Coronary artery (tissue), 2 donors: ENCODE data around the gene ABL2.

Source experiments
- DNase-seq: peaks from one replicate; pipeline ENCODE4 v3.0.0-alpha.2; 2017; ENCODE audit warnings: low spot score
- H3K27ac ChIP-seq, 2 donors: fragments of 200-600 bp; sonication (generic); one replicate each; pipeline ENCODE4 v1.5.1; 2016 to 2019
- H3K4me3 ChIP-seq: fragments of 200-600 bp; sonication (generic); 2 replicates; pipeline ENCODE4 v1.5.1; 2016; ENCODE audit warnings: mild to moderate bottlenecking, moderate library complexity
- TF ChIP-seq, protein P1 (sequence below): fragments of 200-600 bp; sonication (generic); IDR thresholded peaks from one replicate; pipeline ENCODE4 v1.5.1; 2019; ENCODE audit warnings: antibody characterized with exemption

ABL2 gene

GRCh38 chr1:179129702-179130473, 99.6 kb downstream of the ABL2 start:
- Histone ChIP-seq H3K4me3 (peak overlapping the region; percentile 60), H3K27ac (peak overlapping the region; percentile 23 to 50)
- DNase-seq = no peak
- TF ChIP-seq, protein P1, sequence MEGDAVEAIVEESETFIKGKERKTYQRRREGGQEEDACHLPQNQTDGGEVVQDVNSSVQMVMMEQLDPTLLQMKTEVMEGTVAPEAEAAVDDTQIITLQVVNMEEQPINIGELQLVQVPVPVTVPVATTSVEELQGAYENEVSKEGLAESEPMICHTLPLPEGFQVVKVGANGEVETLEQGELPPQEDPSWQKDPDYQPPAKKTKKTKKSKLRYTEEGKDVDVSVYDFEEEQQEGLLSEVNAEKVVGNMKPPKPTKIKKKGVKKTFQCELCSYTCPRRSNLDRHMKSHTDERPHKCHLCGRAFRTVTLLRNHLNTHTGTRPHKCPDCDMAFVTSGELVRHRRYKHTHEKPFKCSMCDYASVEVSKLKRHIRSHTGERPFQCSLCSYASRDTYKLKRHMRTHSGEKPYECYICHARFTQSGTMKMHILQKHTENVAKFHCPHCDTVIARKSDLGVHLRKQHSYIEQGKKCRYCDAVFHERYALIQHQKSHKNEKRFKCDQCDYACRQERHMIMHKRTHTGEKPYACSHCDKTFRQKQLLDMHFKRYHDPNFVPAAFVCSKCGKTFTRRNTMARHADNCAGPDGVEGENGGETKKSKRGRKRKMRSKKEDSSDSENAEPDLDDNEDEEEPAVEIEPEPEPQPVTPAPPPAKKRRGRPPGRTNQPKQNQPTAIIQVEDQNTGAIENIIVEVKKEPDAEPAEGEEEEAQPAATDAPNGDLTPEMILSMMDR = no peak

GRCh38 chr1:179128520-179128919, 101.0 kb downstream of the ABL2 start:
- Histone ChIP-seq H3K4me3 (no peak overlapping the region), H3K27ac (peak overlapping the region in 1 of 2 donors; percentile 23)
- TF ChIP-seq, protein P1 = no peak
- DNase-seq = no peak

GRCh38 chr1:179127163-179127895, 102.1 kb downstream of the ABL2 start:
- peak overlapping the region; percentile 56 to 74 for H3K27ac ChIP-seq
- H3K4me3 ChIP-seq = peak overlapping the region; percentile 14
- TF ChIP-seq, protein P1 = no peak
- no peak for DNase-seq

- DNase-seq = no peak
- TF ChIP-seq, protein P1 = no peak
- H3K27ac ChIP-seq = peak overlapping the region; percentile 19 to 56
- H3K4me3 ChIP-seq = no peak overlapping the region
Observed at GRCh38 chr1:179126338-179127060, 103.0 kb downstream of the ABL2 start.

GRCh38 chr1:179124873-179125272, 104.6 kb downstream of the ABL2 start:
- Histone ChIP-seq H3K27ac (no peak overlapping the region), H3K4me3 (no peak overlapping the region)
- DNase-seq = no peak
- TF ChIP-seq, protein P1 = no peak

DNA sequence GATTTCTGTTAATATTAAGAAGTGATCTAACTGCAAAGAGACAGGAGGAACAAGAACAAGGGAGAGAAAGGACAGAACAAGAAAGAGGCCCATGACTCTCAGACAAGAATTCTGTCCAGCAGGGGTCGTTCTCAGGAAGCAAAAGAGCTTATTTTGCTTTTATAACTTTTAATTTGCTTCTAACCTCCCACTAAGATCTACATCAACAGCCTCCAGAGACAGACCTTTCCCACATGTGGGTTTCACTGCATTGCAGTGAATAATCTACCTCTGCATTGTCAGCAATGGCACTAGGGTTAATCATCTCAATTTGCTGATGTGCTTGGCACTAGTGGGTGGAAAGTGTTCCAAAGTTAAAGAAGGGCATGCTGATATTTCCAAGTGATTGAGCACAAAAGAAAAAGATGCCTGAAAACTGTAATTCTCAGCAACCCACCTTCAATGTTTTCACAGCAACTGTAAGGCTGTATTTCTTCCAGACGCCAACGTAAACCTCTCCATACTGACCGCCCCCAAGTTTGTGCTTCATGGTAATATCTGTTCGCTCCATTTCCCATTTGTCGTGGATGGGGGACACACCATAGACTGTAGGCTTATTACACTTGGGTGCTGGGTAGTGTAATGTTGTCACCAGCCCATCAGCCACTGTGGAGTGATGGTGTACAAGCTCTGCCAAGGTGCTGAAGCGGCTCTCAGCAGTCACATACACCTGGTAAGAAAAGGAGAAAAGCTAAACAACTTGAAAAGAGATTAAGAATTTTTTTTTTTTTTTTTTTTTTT, 108.1 kb downstream of the ABL2 start:
- TF ChIP-seq, protein P1 = peak; percentile 47
- Histone ChIP-seq H3K4me3 (no peak overlapping the region), H3K27ac (no peak overlapping the region)
- DNase-seq = no peak
